ENCODE results near the gene TOR4A. TPM values are rescaled to one million over a fixed set of nuclear protein-coding genes. Genes with fewer than 3 reads are reported as not detected.
"Not testable (repeated sequence)": the region's sequence is repeated elsewhere in the genome, so short reads cannot be mapped to it uniquely, and the experiment has no call there.

Gene TOR4A
- total and polyA plus RNA-seq, 12 donors, result 4.7 to 21.5 (median 16.5) TPM

DNA sequence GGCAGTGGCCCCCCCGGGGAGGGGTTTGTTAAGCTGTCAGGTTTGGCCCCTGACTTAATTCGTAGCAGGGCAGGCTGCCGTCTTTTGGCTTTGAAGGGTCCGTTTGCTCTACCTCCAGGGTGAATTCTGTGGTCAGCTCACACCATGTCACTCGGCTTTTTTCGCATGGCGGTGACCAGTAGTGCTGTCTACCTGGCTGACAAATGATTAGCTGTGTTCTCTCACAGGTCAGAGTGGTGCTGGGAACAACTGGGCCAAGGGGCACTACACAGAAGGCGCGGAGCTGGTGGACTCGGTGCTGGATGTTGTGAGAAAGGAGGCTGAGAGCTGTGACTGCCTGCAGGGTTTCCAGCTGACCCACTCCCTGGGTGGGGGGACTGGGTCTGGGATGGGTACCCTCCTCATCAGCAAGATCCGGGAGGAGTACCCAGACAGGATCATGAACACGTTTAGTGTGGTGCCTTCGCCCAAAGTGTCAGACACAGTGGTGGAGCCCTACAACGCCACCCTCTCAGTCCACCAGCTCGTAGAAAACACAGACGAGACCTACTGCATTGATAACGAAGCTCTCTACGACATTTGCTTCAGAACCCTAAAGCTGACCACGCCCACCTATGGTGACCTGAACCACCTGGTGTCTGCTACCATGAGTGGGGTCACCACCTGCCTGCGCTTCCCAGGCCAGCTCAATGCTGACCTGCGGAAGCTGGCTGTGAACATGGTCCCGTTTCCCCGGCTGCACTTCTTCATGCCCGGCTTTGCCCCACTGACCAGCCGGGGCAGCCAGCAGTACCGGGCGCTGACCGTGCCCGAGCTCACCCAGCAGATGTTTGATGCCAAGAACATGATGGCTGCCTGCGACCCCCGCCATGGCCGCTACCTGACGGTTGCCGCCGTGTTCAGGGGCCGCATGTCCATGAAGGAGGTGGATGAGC is 35.0 kb upstream of the TOR4A start:
- Histone ChIP-seq H3K36me3 (peaks cover 0 to 26% (median 12%) of the 10 kb centered on the region in 9 donors), H3K4me1 (peaks cover 5 to 58% (median 41%) of the 10 kb centered on the region in 9 donors), H3K9me3 (no peaks in the 10 kb centered on the region), H3K4me3 (peak overlapping the region; percentile 56 to 97 (median 92)), H3K27me3 (no peaks in the 10 kb centered on the region), H3K27ac (peak overlapping the region; percentile 88 to 99 (median 94))
- TF ChIP-seq, protein P1, sequence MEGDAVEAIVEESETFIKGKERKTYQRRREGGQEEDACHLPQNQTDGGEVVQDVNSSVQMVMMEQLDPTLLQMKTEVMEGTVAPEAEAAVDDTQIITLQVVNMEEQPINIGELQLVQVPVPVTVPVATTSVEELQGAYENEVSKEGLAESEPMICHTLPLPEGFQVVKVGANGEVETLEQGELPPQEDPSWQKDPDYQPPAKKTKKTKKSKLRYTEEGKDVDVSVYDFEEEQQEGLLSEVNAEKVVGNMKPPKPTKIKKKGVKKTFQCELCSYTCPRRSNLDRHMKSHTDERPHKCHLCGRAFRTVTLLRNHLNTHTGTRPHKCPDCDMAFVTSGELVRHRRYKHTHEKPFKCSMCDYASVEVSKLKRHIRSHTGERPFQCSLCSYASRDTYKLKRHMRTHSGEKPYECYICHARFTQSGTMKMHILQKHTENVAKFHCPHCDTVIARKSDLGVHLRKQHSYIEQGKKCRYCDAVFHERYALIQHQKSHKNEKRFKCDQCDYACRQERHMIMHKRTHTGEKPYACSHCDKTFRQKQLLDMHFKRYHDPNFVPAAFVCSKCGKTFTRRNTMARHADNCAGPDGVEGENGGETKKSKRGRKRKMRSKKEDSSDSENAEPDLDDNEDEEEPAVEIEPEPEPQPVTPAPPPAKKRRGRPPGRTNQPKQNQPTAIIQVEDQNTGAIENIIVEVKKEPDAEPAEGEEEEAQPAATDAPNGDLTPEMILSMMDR (IDR thresholded peaks at IDR 0.05), result no peak
- intact Hi-C loops (cut with DNase I), result loop anchor here in 1 of 10 donors (1.0 kb wide), 1 partner anchor 11 kb away; no protein-coding TSS in a partner anchor
- no peak for ATAC-seq
- DNase-seq, result no peak
- WGBS, 2 donors, result 66 to 67% methylated on average over 36 of the region's 36 CpGs

DNA sequence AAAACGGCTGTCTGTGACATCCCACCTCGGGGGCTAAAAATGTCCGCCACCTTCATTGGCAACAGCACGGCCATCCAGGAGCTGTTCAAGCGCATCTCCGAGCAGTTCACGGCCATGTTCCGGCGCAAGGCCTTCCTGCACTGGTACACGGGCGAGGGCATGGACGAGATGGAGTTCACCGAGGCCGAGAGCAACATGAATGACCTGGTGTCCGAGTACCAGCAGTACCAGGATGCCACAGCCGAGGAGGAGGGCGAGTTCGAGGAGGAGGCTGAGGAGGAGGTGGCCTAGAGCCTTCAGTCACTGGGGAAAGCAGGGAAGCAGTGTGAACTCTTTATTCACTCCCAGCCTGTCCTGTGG is 34.3 kb upstream of the TOR4A start:
- WGBS, 2 donors, result 90% methylated on average over 18 of the region's 18 CpGs
- peaks cover 5 to 54% (median 40%) of the 10 kb centered on the region in 9 donors for H3K4me1 ChIP-seq
- intact Hi-C loops (cut with DNase I); H3K9me3 ChIP-seq; H3K27me3 ChIP-seq; DNase-seq; ATAC-seq: not testable (repeated sequence)
- H3K36me3 ChIP-seq, result peaks cover 0 to 26% (median 12%) of the 10 kb centered on the region in 9 donors
- peak overlapping the region in 1 of 10 donors; percentile 94 for H3K27ac ChIP-seq
- H3K4me3 ChIP-seq, result peak overlapping the region in 1 of 10 donors; percentile 94

DNA sequence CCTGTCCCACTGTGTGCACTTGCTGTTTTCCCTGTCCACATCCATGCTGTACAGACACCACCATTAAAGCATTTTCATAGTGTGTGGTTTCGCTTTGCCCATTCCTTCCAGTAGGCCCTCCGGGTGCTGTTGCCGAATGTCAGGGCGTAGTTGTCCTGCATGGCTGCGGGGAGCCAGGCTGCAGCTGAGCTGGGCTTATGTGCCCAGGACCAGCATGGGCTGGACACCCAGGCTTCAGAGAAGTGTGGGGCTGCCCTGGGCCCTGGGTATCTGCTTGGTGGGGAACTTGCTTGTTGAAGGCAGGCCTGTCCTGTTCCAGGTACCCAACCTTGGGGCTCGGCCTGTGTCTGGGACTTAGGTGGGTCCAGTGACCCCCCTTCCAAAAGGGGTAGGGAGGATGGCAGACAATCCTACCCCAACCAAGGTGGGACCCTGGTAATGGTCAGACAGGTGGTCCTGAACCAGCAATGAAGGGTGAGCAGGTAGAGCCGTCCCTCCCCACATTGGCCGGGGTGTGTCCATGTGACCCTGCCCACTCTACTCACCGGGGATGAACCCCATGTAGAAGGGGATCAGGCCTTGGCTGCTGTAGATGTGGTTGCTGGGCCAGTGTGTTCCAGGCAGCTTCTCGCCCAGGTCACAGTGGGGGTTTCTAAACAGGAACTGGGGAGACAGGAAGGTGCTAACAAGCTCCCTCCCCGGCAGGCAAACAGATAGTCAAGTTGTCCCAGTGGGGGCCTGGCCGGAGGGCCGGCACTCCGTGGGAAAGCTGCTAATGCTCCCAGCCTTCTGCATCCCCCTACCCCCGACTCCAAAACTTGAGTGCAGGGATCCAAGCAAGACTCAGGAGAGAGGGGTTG is 33.7 kb upstream of the TOR4A start:
- no peak for ATAC-seq
- no peak for DNase-seq
- H3K4me3 ChIP-seq, result no peak overlapping the region
- H3K4me1 ChIP-seq, result peaks cover 5 to 48% (median 33%) of the 10 kb centered on the region in 9 donors
- intact Hi-C loops (cut with DNase I), result no loop called here
- no peaks in the 10 kb centered on the region for H3K27me3 ChIP-seq
- peaks cover 0 to 26% (median 12%) of the 10 kb centered on the region in 9 donors for H3K36me3 ChIP-seq
- TF ChIP-seq, protein P1 (IDR thresholded peaks at IDR 0.05), result no peak
- no peak overlapping the region for H3K27ac ChIP-seq
- WGBS, 2 donors, result 56 to 67% methylated on average over 15 of the region's 15 CpGs
- no peaks in the 10 kb centered on the region for H3K9me3 ChIP-seq

DNA sequence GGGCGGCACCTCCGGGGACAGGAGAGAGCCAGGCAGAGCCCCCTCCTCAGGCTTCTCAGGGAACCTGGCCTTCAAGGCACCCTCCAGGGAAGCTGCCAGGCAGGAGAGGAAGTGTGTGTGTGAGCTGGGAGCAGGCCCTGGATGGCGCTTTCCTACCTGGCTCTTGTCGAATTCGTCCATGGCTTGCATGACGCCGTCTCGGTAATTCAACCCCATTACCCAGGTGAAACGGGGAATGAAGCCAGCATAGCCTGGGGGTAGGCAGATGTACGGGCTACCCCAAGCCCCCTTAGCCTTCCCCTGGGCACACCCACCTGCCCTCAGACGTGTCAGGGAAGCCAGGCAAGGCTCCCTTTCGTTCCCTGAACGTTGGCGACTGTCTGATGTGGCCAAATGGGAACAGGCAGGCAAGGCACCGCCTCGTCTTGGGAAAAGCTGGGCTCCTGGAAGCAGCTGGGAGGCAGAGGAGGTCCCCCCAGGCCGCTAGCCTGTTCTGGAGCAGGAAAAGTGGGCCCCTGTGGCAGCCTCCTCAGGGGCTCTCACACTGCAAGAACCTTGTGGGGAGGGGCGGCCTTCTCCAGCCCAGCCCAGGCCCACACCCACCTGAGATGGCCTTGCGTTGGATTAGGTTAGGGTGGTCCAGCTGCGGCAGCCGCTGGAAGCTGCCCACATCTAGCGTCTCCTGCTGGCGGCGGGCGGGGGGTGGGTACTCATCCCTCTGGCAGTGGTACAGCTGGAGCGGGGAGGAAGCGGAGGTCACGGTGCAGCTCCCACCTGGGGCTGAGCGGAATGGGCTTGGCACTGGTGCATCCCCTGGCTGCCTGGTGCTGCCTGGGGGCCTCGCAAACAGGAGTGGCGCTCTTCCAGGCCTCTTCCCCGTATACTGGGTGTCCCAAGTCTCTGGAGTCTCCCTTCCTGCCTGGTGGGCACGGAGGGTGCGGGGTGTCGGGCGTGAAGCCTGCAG is 32.8 kb upstream of the TOR4A start:
- ATAC-seq (no peak), DNase-seq (no peak)
- H3K9me3 ChIP-seq, result no peaks in the 10 kb centered on the region
- no peak overlapping the region for H3K4me3 ChIP-seq
- H3K4me1 ChIP-seq, result peaks cover 4 to 42% (median 29%) of the 10 kb centered on the region in 9 donors
- no peak overlapping the region for H3K27ac ChIP-seq
- TF ChIP-seq, protein P1 (IDR thresholded peaks at IDR 0.05), result no peak
- H3K27me3 ChIP-seq, result no peaks in the 10 kb centered on the region
- intact Hi-C loops (cut with DNase I), result no loop called here
- H3K36me3 ChIP-seq, result peaks cover 0 to 26% (median 12%) of the 10 kb centered on the region in 9 donors
- WGBS, 2 donors, result 70 to 76% methylated on average over 36 of the region's 36 CpGs

Data from heart right ventricle (tissue), 16 donors.